Hindlimb muscle (tissue), 1 donor: ENCODE data around the gene UGT8. TPM values are rescaled to one million over a fixed set of nuclear protein-coding genes. Genes with fewer than 3 reads are reported as not detected.
"Not testable (repeated sequence)": the region's sequence is repeated elsewhere in the genome, so short reads cannot be mapped to it uniquely, and the experiment has no call there.

Source experiments
- DNase-seq: peaks from one replicate; pipeline ENCODE4 v3.0.0-alpha.2; 2013
- polyA plus RNA-seq: library from polyadenylated mRNA; unstranded; fragments of 120-200 nt; gene quantifications from one replicate; pipeline ENCODE4 v1.2.1, GENCODE V29; 2013; ENCODE audit not compliant: insufficient read length

Gene UGT8
- polyA plus RNA-seq, 1 donor = 0.28 TPM

DNA sequence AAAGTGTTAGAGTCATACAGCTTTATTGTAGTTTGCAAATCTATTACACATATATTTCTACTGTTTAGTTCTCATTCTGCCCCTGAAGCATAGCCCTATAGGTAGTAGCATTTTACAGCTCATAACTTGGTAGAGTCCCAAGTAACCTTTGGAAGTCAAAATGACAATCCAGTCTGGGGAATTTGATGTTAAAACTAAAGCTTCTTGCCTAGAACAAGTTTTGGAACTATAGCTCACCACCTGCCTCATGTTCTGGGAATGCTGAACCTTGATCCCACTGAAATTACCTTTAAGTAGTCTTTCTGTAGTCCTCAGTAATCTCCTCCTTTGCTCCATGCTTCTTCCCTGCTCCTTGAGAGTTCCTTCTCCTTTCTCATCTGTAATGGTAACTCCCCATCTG, 8.4 kb downstream of the UGT8 start:
- no peak for DNase-seq

DNA sequence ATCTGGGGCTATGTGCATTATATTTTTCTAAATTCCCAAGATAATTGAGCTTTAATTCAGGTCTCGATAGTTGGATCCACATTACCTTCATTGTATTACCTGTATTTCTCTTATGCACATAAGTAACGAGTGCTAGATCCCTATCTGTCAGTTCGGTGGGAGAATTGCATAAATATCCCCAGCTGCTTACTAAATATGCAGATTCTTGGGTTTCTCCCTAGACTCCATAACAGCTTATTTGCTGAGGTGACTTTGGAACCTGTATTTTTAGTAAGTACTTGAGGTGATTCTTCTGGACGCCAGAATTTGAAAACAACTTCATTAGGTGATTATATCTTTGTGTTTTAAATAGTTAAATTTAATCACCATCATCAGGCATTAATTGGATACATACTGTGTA, 15.0 kb downstream of the UGT8 start:
- DNase-seq = no peak

DNA sequence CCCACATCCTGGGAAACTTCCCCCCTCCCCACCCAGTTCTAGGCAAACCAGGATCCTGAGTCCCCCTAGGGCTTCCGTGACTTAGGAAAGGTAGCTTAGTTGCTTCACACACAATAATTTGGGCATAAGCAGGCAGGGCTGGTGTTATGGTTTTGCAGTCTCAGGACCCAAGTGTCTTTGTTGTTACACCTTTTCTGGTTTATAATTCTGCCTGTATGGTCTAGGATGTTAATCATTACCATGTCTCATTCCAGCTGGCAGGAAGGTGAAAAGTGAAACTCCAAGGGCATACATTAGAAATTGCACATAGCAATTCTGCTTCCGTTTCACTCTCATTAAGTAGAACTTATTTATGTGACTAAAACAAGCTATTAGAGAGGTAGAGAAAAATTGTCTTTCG, 16.8 kb downstream of the UGT8 start:
- DNase-seq = no peak

DNA sequence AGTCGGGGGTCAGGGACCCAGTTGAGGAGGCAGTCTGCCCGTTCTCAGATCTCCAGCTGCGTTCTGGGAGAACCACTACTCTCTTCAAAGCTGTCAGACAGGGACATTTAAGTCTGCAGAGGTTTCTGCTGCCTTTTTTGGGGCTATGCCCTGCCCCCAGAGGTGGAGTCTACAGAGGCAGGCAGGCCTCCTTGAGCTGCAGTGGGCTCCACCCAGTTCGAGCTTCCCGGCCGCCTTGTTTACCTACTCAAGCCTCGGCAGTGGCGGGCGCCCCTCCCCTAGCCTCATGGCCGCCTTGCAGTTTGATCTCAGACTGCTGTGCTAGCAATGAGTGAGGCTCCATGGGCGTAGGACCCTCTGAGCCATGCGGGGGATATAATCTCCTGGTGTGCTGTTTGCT, 17.4 kb downstream of the UGT8 start:
- not testable (repeated sequence) for DNase-seq

DNA sequence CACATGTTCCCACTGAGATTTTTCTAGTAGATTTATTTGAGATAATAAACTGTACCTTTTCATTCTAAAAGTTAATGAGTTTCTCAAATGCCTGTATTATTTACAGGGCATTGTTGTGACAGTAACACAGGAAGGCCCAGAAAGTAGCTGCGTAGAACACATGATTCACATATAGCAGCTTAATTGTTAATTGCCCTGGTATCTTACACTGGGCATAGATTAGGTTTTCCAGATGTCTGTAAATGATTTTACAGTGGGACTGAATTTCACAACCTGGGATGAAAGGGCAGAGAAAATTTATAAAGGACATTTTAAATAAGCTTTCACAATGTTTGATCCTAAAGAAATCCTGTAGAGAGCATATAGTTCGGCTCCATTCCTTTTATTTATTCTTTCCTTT, 27.6 kb downstream of the UGT8 start:
- no peak for DNase-seq

DNA sequence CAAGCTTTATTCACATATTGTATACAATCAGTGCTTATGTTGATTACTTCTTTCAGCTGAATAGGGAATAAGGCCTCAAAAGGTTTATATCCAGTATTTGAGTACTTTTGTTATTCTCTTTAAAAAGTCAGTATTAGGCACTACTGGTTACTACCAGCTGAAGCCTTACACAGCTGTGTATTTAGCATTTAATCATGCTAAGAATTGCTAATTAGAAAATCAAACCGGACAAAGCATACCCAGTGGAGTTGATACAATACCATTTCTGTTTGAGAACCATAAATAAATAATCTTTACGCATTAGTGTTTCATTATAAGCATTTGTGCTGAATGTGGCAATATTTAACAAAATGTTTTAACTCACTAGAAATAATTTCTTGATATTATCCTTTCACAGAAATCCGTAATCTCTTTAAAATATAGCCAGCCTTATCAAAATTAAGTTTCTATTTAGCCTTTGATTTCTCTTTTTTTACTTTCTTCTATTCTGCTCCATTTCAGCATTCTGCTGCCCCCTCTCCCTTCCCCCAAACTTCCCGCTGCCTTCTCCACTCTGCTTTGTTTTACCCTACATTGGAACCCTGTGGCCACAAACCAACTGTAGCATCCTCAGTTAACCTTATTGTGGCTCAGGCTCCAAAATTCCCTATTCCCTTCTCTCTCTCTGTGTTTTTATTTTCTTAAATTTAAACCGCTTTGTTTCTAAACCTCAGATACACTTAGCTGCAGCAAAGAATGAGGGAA, 37.8 kb downstream of the UGT8 start:
- DNase-seq = no peak

DNA sequence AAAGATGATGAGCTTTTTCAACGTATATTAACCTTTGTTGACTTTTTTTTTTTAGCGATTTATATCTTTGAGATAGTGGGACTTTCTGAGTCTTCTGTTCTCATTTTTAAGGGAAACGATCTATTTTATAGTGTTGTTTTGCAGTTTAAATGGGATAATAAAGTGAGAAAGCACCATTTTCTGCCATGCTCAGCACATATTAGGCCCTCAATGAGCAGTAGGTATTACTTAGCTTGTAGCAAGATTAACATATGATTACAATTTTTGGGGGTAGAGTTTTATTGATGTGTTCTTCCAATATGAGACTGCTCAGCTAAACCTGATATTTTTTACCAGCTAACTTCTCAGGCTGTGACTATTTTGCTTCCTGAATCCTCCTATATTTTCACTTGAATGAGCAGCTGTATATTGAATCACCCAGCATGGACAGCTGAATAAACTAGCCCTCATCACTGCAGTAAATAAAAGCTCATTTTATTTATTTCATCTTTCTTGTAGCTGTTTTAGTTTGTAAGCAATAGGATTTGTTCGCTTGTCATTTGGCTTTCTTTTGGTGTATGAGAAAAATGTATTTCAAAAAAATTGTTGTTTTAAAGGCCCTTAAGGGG, 43.7 kb downstream of the UGT8 start:
- DNase-seq = no peak

DNA sequence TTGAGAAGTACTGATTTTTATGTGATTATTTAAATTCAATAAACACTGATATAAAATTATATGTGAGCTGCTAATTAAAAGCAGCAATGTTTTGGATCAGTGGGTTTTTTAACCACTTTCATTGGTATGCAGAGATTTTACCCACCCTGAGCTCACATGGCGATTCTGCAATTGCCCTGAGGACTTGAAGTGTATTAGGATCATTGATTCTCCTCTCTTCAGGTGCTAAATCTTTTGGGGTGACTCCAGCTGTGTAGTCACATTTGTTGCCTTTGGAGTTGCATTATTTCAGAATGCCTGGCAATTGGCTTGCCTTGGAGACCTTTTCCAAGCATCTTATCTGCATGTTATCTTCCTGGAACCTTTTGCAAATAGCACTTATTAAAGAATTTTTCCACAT, 51.3 kb downstream of the UGT8 start:
- no peak for DNase-seq

DNA sequence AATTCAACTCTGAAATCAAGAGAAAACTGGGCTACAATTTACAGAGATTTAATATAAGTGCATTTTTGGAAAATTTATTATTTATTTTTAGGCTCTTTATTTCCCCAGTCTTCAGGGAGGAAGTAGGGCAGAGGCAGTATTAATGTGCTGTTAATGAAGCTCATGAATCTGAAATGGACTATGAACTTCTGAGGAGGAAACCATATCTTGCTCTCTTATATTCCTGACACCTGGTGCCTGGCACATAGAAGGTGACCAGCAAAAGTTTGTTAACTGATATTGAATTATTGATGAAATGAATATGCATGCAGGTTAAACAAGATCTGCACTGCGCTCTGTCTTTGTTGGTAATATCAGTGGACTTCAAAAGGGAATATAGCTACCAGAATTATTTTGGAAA, 55.1 kb downstream of the UGT8 start:
- DNase-seq = no peak

DNA sequence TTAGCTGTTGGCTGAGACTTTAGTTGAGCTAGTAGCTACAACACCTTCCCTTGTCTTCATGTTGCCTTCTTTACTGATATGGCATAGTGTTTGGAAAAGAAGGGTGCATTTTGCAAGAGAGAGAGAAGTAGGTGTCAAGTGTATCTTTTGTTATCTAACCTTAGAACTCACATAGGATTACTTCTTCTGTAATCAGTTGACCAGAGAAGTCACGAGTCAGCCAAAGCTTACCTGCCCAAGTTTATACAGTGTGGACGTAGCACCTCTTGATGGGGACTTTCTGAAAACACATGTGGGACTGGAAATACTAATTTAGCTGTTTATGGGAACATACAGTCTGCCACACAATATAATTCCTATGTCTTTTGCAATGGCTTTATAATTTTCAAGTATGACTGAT, 56.0 kb downstream of the UGT8 start:
- no peak for DNase-seq

DNA sequence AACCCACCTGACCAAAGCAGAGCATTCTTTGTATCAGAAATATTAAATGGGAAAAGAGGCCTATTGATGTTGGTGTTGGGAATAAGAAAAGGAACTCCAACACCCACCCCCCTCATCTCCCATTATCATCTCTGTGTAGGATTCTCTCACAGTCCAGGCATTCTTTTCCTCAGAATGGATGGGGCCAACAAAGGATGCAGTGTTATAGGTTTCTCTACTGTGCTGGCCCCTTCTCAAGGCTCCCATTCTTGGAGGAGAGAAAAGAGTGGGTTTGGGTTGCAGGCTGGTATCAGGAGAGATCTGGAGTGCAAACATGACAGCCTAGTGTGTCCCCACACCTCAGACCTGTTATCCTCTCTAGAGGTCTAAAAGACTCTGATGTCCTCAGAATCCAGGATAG, 59.6 kb downstream of the UGT8 start:
- no peak for DNase-seq

DNA sequence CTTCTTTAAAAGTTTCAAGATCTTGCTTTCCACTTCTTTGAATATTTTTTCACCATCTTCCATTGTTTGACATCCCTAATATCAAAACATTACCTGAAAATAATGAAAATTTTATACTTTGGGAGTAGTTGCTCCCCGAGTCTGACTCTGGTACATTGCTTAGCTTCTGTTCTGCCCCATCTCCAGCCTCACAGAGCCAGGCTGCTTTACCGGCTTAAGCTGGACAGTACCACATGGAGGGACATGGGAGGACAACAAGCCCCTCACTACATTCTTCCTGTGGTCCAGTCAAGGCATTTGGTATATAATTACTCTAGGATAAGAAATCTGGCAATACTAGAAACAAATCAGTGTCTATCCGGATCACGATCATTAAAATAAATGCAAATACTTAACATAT, 60.2 kb downstream of the UGT8 start:
- DNase-seq = no peak

DNA sequence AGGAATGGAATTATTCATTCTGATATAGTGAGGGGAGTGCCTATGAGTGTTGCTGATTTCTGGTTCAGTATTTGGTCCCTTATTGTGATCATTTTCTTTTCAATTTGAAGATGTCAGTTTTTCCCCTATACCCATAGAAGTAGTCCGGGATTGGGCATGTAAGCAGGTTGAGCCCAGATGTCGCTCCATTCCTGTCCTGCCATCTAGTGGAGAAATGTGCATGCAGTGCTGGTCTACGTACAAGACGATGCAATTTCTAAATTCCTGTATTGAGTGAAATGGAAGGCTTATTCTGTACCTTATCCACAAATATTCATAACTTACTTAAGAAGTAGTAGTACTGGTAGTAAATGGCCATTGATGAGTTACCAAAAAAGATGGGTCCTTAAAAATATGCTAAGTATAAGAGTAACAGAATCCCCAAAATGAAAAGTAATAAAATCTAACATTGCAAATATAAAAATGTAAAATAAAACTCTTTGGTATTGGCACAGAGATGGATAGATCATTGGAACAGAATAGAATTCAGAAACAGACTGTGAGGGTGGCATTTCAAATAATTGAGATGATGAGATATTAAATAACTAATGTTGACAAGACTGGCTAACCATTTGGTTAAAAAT, 60.9 kb downstream of the UGT8 start:
- DNase-seq = peak; percentile 29

DNA sequence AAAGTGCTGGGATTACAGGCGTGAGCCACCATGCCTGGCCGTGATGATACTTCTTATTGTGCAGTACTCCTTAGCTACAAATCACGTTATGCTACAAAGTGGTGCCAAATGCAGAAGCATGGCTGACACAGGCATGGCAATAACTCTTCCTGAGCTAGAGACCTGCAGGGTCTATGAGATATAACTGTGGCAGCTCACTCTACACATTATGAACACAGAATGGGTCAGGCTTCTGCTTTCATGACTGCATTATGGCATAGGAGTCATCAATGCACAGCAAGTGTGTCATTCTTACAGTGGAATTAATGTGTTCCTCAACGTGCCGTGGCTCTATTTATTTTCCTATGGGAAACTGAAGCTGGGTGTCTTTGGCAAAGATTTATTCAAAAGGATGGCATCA, 64.5 kb downstream of the UGT8 start:
- DNase-seq = no peak

DNA sequence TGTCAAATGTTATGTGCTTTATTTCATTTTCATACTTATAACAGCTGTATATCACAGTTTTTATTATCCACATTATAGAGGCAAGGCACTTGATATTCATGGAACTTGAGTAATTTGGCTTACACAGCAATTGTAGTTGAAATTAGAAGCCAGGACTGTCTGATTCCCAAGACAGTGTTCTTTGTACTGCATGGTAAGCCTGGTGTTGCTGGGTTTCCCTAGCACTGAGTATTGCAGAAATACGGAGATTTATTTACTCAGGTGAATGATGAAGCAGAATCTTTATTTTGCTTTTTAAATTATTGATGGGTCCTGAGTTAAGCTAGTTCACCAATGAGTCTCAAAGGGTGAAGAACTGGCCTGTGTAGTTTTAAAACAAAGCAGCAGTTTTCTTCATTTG, 70.0 kb downstream of the UGT8 start:
- DNase-seq = no peak

DNA sequence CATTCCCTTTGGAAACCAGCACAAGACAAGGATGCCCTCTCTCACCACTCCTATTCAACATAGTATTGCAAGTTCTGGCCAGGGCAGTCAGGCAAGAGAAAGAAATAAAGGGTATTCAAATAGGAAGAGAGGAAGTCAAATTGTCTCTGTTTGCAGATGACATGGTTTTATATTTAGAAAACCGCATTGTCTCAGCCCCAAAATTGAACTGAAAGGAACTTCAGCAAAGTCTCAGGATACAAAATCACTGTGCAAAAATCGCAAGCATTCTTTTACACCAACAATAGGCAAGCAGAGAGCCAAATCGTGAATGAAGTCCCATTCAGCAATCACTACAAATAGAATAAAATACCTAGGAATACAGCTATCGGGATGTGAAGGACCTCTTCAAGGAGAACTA, 72.1 kb downstream of the UGT8 start:
- not testable (repeated sequence) for DNase-seq

DNA sequence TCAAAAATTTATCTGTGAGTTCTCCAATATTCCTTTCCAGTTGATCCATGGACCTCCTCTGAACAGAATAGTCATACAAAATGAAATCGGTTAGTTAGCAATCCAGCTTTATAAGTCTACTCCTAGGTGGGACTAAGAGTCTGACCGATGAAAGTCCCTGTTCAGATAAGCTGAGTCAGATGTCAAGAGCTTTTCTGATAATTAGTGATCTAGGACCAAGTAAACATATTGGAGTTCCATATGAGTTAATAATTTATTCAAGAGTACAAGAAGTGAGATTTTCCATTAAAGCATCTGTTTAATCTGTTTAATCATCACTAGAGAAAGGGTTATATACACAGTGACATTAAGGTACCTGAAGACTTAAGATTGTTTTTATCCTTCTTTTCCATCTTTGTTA, 74.7 kb downstream of the UGT8 start:
- no peak for DNase-seq

DNA sequence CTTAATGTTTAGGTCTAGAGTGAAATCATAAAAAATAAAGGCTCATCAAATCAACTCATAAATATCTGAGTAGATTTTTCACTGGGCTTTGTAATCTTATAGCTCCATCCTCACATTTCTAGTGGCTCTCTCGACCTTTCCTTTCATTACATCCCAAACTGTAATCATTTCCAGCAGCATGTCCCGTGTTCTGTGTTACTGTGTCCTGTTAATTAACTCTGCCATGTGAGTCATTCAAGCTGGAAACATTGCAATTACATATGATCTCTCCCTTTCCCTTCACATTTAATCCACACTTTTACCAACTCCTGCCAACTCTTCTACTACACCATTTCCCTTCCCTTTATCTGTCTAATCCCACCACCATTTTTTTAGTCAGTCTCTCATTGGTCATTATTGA, 75.5 kb downstream of the UGT8 start:
- no peak for DNase-seq

DNA sequence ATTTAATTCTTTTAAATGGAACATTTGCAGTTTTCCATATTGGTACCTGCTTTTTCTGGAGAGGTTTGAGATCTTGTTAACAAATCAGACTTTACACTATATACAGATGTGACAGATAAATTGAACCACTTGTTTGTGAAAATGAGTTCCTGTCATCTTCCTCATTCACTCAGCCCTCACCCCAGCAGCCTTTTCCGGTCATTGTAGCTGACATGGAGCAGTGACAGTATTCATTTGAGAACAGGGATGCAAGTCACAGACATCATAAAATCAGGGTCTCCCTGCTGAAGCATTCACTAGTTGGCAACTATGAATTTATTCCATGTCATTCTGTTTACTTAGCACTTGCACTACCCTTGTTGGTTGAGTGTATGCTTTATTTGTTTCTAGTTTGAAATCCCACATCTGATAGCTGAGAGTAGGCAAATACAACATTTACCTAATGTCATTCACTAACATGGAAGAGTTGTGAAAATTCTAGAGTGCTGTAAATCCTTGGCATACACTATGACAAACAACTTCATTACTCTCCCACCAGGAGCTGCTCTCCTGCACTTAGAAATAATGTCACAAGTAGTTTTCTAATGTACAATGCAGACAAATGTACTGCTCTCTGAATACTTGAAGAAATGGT, 78.9 kb downstream of the UGT8 start:
- DNase-seq = no peak

DNA sequence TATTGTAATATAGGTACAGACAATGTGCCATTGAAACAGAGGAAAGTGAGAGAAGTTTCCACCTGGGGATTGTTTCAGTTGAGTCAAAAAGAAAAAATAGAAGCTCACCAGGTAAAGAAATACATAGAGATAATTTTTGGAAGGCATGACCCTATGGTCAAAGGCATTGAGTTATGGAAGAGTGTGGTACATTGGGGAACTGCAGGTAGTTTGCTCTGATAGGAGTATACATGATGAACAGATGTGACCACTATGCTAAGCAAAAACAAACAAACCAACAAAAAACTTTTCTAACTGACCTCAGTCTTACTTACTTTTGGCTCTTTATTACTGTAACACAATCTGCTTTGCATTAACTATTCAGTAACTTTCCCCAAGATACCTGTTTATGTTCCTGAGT, 85.9 kb downstream of the UGT8 start:
- no peak for DNase-seq

DNA sequence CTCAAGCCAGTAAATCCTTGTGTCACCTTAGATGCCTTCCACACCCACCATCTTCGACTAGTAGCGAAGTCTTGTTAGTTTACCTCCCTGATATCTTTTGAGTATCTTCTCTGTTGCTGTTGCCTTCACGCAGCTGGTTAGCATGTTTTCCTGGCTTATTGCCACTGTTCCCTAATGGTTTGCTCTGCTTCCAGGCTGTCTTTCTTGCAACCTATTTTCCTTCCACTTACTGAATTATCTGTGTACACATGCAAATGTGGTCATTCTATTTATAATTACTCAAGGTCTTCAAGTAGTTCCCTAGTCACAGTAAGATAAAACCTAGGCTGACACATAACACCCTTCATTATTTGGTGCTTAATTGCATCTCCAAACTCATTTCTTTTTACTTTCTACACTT, 89.5 kb downstream of the UGT8 start:
- DNase-seq = peak; percentile 16

DNA sequence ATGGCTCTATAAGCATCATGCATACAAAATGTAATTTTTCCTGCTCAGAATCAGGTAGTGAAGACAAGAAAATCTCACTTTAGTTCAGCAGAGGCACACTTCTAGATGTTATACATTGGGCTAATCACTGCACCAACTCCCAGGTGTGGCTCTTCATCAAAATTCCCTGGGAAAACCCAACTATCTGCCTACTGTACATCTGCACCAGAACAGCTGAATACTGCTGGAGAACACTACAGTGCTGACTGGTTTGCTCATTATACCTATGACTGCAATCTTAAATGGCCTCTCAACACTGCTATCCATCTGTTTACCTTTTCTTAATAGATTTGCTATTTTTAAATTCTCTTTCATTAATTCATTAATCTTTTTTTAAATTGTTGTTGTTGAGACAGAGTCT, 92.0 kb downstream of the UGT8 start:
- DNase-seq = no peak

DNA sequence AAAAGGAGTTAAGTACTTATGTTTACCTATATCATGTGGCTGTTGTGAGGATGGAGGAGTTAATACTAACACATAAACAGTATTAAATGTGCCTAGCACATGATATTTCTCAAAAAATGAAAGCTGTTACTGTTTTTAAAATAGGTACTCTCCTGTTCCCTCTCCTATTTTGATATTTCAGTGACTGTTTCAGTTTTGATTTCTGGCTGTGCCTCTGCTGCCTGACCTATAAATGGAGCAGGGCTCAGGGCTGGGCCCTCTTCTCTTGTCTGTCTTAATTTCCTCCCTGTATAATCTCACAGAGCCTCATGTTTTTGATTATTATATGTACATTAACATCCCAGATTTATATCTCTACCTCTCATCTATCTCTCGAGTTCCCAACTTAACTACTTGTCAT, 93.3 kb downstream of the UGT8 start:
- no peak for DNase-seq

DNA sequence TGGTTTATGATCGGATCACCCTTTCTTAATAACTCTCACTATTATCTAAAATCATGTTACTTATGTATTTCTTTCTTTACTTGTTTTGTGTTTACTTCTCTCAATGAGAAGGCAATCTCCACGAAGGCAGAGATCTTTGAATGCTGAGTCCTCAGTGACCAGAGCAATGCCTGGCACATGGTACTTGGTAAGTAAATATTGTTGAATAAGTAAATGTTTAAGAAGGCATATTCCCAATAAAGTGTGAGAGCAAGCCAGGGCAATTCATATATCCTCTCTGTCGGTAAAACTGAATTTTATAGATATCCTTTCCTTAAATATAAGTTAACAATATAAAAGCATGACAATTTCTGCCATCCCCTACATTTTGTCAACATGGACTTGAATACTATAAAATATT, 94.4 kb downstream of the UGT8 start:
- DNase-seq = no peak
